DOHH2 (cell line): ENCODE measurements around the gene SRGAP1.

Experiments
- H3F3A ChIP-seq: fragments of 200-600 bp; sonication (generic), shearing (Covaris generic); 2 replicates; pipeline ENCODE4 v1.6.0; 2016; ENCODE audit warnings: antibody characterized with exemption, mild to moderate bottlenecking; ENCODE audit not compliant: control insufficient read depth, insufficient read depth
- H3K27ac ChIP-seq: fragments of 200-600 bp; sonication (generic); 2 replicates; pipeline ENCODE4 v1.5.1; 2014; ENCODE audit warnings: low read depth, mild to moderate bottlenecking, low read length, moderate library complexity
- H3K27me3 ChIP-seq: fragments of 200-600 bp; sonication (generic); 2 replicates; pipeline ENCODE4 v1.6.1; 2014; ENCODE audit warnings: mild to moderate bottlenecking, low read length, mixed read lengths; ENCODE audit not compliant: control insufficient read depth
- H3K36me3 ChIP-seq: fragments of 200-600 bp; sonication (generic); 2 replicates; pipeline ENCODE4 v1.6.1; 2014; ENCODE audit warnings: mild to moderate bottlenecking, low read length, moderate library complexity, mixed read lengths; ENCODE audit not compliant: control insufficient read depth
- H3K4me1 ChIP-seq: fragments of 200-600 bp; sonication (generic); 2 replicates; pipeline ENCODE4 v1.6.1; 2014; ENCODE audit warnings: mild to moderate bottlenecking, low read length, mixed read lengths; ENCODE audit not compliant: control insufficient read depth
- H3K4me2 ChIP-seq: fragments of 200-600 bp; sonication (generic); 2 replicates; pipeline ENCODE4 v1.6.0; 2014; ENCODE audit warnings: mild to moderate bottlenecking, low read length, moderate library complexity
- H3K4me3 ChIP-seq: fragments of 200-600 bp; sonication (generic); 2 replicates; pipeline ENCODE4 v1.5.1; 2014; ENCODE audit warnings: mild to moderate bottlenecking, low read length, mixed read lengths
- H3K79me2 ChIP-seq: fragments of 200-600 bp; sonication (generic); 2 replicates; pipeline ENCODE4 v1.6.1; 2014; ENCODE audit warnings: mild to moderate bottlenecking, low read length, mixed read lengths; ENCODE audit not compliant: control insufficient read depth
- H3K9me2 ChIP-seq: fragments of 200-600 bp; sonication (generic); replicated peaks from 2 replicates; pipeline ENCODE4 v1.6.1; 2014; ENCODE audit warnings: mild to moderate bottlenecking, low read length, mixed read lengths; ENCODE audit not compliant: control insufficient read depth
- H3K9me3 ChIP-seq: fragments of 200-600 bp; sonication (generic); 2 replicates; pipeline ENCODE4 v1.6.1; 2014; ENCODE audit warnings: antibody characterized with exemption, low read length, mixed read lengths; ENCODE audit not compliant: control insufficient read depth, insufficient read depth
- H4K20me1 ChIP-seq: fragments of 200-600 bp; sonication (generic); 2 replicates; pipeline ENCODE4 v1.6.0; 2014; ENCODE audit warnings: low read depth, mild to moderate bottlenecking, antibody characterized with exemption, low read length, moderate library complexity; ENCODE audit not compliant: control insufficient read depth, insufficient read depth
- CTCF ChIP-seq: fragments of 200-600 bp; sonication (generic); IDR thresholded peaks from one replicate; pipeline ENCODE4 v1.5.1; 2014; ENCODE audit warnings: antibody characterized with exemption, mild to moderate bottlenecking, low read depth, low read length; ENCODE audit not compliant: poor library complexity, severe bottlenecking
- EZH2phosphoT487 ChIP-seq: fragments of 200-600 bp; sonication (generic); IDR thresholded peaks from 2 replicates; pipeline ENCODE4 v1.6.1; 2017; ENCODE audit warnings: borderline replicate concordance, mild to moderate bottlenecking, antibody characterized with exemption, low read length, moderate library complexity, mixed read lengths

The SRGAP1 gene

DNA sequence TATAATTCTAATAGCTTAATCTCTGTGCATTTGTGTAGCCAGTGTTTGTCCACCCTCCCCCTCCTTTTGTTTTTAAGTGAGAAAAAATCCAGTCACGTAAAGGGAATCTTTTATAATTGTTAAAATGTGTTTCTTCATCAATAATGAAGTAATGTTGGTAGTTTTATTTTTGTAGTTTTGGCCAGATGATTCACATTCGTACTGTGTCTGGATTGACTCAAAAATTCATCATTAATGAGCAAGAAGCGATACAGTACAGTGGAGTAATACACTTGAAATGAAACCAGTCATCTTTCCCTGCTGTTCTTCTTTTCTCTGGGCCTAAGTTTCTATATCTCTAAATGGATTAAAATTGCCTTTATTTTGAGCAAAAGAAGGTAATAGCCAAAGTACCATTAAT lies 86.5 kb downstream of the SRGAP1 start:
- peaks cover 12% of the 10 kb centered on the region for H3K4me1 ChIP-seq
- no peak overlapping the region for H3K27ac ChIP-seq
- no peaks in the 10 kb centered on the region for H4K20me1 ChIP-seq
- no peak overlapping the region for H3K4me3 ChIP-seq
- no peaks in the 10 kb centered on the region for H3K27me3 ChIP-seq
- H3K36me3 ChIP-seq, result no peaks in the 10 kb centered on the region
- TF ChIP-seq EZH2phosphoT487, result no peak
- no peak for TF ChIP-seq CTCF
- H3F3A ChIP-seq, result no peaks in the 10 kb centered on the region
- H3K9me3 ChIP-seq, result no peaks in the 10 kb centered on the region
- no peak overlapping the region for H3K4me2 ChIP-seq
- no peaks in the 10 kb centered on the region for H3K79me2 ChIP-seq
- H3K9me2 ChIP-seq, result no peaks in the 10 kb centered on the region

GRCh38 chr12:63931703-63932102 lies 87.2 kb downstream of the SRGAP1 start:
- no peaks in the 10 kb centered on the region for H3K27me3 ChIP-seq
- H3K9me3 ChIP-seq, result no peaks in the 10 kb centered on the region
- H3K4me1 ChIP-seq, result peaks cover 12% of the 10 kb centered on the region
- H4K20me1 ChIP-seq, result no peaks in the 10 kb centered on the region
- no peak overlapping the region for H3K4me2 ChIP-seq
- no peak overlapping the region for H3K4me3 ChIP-seq
- TF ChIP-seq EZH2phosphoT487, result no peak
- no peaks in the 10 kb centered on the region for H3F3A ChIP-seq
- no peak overlapping the region for H3K27ac ChIP-seq
- H3K79me2 ChIP-seq, result no peaks in the 10 kb centered on the region
- H3K36me3 ChIP-seq, result no peaks in the 10 kb centered on the region
- no peaks in the 10 kb centered on the region for H3K9me2 ChIP-seq

GRCh38 chr12:63934936-63935335 lies 90.4 kb downstream of the SRGAP1 start:
- Histone ChIP-seq H3K4me3 (no peak overlapping the region), H3K4me1 (no peaks in the 10 kb centered on the region), H3K79me2 (no peaks in the 10 kb centered on the region), H4K20me1 (no peaks in the 10 kb centered on the region), H3K27ac (no peak overlapping the region), H3K4me2 (no peak overlapping the region), H3K27me3 (no peaks in the 10 kb centered on the region), H3K9me2 (no peaks in the 10 kb centered on the region), H3K36me3 (no peaks in the 10 kb centered on the region), H3F3A (no peaks in the 10 kb centered on the region), H3K9me3 (no peaks in the 10 kb centered on the region)
- TF ChIP-seq EZH2phosphoT487 (no peak), CTCF (no peak)

DNA sequence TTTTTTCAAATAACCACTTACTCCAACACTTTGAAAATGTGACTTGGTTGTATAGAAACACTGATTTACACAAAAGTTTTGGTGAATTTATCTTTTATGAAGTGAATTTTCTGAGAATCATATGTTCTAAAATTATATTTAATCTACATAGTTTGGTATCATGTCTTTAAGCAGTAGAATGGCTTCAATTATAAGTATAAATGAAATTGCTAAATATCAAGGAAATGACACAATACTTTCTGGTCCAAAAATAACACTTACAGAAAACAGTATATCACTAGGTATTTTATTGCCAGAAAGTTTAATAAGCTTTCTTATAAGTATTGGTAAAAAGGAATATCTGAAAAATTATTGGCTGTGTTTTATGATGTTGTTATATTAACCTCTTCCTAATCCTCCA lies 90.9 kb downstream of the SRGAP1 start:
- Histone ChIP-seq H3K4me3 (no peak overlapping the region), H3K9me2 (no peaks in the 10 kb centered on the region), H3K79me2 (no peaks in the 10 kb centered on the region), H3K4me1 (no peaks in the 10 kb centered on the region), H3K4me2 (no peak overlapping the region), H3K36me3 (no peaks in the 10 kb centered on the region), H3F3A (no peaks in the 10 kb centered on the region), H3K27me3 (no peaks in the 10 kb centered on the region), H3K9me3 (no peaks in the 10 kb centered on the region), H3K27ac (no peak overlapping the region), H4K20me1 (no peaks in the 10 kb centered on the region)
- TF ChIP-seq CTCF, result no peak
- TF ChIP-seq EZH2phosphoT487, result no peak
